ENCODE data around the gene IGSF21. TPM values are rescaled to one million over a fixed set of nuclear protein-coding genes. Genes with fewer than 3 reads are reported as not detected.

IGSF21 gene
- total and polyA plus RNA-seq, 2 of the 4 experiments (the other 2 are of a cell fraction) = not detected

GRCh38 chr1:18142969-18143368 lies 35.4 kb downstream of the IGSF21 start:
- H4K8ac ChIP-seq (ENCODE audit: low read depth in 2 of 2, low read length in 2 of 2) = no peak overlapping the region
- H3K9me3 ChIP-seq (ENCODE audit: control insufficient read depth, insufficient read depth, low read length) = no peaks in the 10 kb centered on the region; the same call in 1 of the 2 replicates
- no peak overlapping the region for H2BK5ac ChIP-seq (ENCODE audit: low read depth, low read length, poor library complexity, severe bottlenecking)
- no peak overlapping the region for H3K23ac ChIP-seq (ENCODE audit: low read depth, low read length)
- CTCF ChIA-PET = no interaction called here
- no peak overlapping the region for H3K4me2 ChIP-seq (ENCODE audit: low read depth, low read length)
- DNase-seq (no peak), ATAC-seq (ENCODE audit: low read depth) (no peak)
- no peaks in the 10 kb centered on the region for H3K36me3 ChIP-seq (ENCODE audit: control insufficient read depth, insufficient read depth, low read length)
- in situ Hi-C loops (cut with MboI; ENCODE audit: low sequenced_read_pairs) = no loop called here
- H3K9ac ChIP-seq (ENCODE audit: low read depth, low read length) = no peak overlapping the region
- no peaks in the 10 kb centered on the region for H3K9me1 ChIP-seq (ENCODE audit: insufficient read depth, low read length)
- POLR2A ChIA-PET (ENCODE audit: unreplicated experiment) = no interaction called here
- no peak overlapping the region for H2AFZ ChIP-seq (replicated peaks; ENCODE audit: low read length, poor library complexity)
- no peak overlapping the region for H2BK20ac ChIP-seq (ENCODE audit: low read depth, low read length)
- H4K5ac ChIP-seq (ENCODE audit: low read depth, low read length) = no peak overlapping the region
- H3K4me1 ChIP-seq (ENCODE audit: control insufficient read depth, insufficient read depth, low read length) = no peaks in the 10 kb centered on the region
- H3K4ac ChIP-seq (ENCODE audit: low read depth, low read length) = no peak overlapping the region
- H3K27ac ChIP-seq (ENCODE audit: insufficient read depth, low read length) = no peak overlapping the region
- 57% methylated on average over 1 of the region's 8 CpGs; no CpG with 5 or more reads in 1 of the 2 experiments for WGBS, 2 experiments (ENCODE audit: extremely low coverage in 2 of 2, insufficient read length in 1 of 2)
- intact Hi-C loops (cut with micrococcal nuclease) = no loop called here
- H3K56ac ChIP-seq (ENCODE audit: extremely low read depth, insufficient read depth, low read length) = no peak overlapping the region
- no peak overlapping the region for H2BK15ac ChIP-seq (ENCODE audit: low read depth, low read length)
- TF ChIP-seq CHD1 (IDR thresholded peaks at IDR 0.05; ENCODE audit: low read depth, low read length) (no peak), POLR2A (IDR thresholded peaks at IDR 0.05; ENCODE audit: low read depth, low read length) (no peak), SMC3 (IDR thresholded peaks at IDR 0.05; ENCODE audit: low read depth, low read length) (no peak), CEBPB (IDR thresholded peaks at IDR 0.05; ENCODE audit: low read depth, low read length) (no peak), MAZ (IDR thresholded peaks at IDR 0.05; ENCODE audit: borderline replicate concordance, low read depth, low read length) (no peak), MXI1 (IDR thresholded peaks at IDR 0.05; ENCODE audit: borderline replicate concordance, low read depth, low read length) (no peak), FOS (IDR thresholded peaks at IDR 0.05; ENCODE audit: low read depth, low read length) (no peak), RAD21 (IDR thresholded peaks at IDR 0.05; ENCODE audit: low read length) (no peak), MAFK (IDR thresholded peaks at IDR 0.05; ENCODE audit: low read depth, low read length) (no peak), NFE2L2 (IDR thresholded peaks at IDR 0.05; ENCODE audit: low read depth, low read length) (no peak), BHLHE40 (IDR thresholded peaks at IDR 0.05; ENCODE audit: low read depth, low read length) (no peak), RFX5 (IDR thresholded peaks at IDR 0.05; ENCODE audit: low read depth, low read length) (no peak), RCOR1 (IDR thresholded peaks at IDR 0.05; ENCODE audit: insufficient replicate concordance, low read length) (no peak)
- TF ChIP-seq, protein P1, sequence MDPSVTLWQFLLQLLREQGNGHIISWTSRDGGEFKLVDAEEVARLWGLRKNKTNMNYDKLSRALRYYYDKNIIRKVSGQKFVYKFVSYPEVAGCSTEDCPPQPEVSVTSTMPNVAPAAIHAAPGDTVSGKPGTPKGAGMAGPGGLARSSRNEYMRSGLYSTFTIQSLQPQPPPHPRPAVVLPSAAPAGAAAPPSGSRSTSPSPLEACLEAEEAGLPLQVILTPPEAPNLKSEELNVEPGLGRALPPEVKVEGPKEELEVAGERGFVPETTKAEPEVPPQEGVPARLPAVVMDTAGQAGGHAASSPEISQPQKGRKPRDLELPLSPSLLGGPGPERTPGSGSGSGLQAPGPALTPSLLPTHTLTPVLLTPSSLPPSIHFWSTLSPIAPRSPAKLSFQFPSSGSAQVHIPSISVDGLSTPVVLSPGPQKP (IDR thresholded peaks at IDR 0.05; ENCODE audit: borderline replicate concordance, low read depth, low read length) = no peak
- TF ChIP-seq, protein P2, sequence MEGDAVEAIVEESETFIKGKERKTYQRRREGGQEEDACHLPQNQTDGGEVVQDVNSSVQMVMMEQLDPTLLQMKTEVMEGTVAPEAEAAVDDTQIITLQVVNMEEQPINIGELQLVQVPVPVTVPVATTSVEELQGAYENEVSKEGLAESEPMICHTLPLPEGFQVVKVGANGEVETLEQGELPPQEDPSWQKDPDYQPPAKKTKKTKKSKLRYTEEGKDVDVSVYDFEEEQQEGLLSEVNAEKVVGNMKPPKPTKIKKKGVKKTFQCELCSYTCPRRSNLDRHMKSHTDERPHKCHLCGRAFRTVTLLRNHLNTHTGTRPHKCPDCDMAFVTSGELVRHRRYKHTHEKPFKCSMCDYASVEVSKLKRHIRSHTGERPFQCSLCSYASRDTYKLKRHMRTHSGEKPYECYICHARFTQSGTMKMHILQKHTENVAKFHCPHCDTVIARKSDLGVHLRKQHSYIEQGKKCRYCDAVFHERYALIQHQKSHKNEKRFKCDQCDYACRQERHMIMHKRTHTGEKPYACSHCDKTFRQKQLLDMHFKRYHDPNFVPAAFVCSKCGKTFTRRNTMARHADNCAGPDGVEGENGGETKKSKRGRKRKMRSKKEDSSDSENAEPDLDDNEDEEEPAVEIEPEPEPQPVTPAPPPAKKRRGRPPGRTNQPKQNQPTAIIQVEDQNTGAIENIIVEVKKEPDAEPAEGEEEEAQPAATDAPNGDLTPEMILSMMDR (conservative IDR thresholded peaks at IDR 0.05; ENCODE audit: low read depth, low read length) = no peak
- TF ChIP-seq, protein P3, sequence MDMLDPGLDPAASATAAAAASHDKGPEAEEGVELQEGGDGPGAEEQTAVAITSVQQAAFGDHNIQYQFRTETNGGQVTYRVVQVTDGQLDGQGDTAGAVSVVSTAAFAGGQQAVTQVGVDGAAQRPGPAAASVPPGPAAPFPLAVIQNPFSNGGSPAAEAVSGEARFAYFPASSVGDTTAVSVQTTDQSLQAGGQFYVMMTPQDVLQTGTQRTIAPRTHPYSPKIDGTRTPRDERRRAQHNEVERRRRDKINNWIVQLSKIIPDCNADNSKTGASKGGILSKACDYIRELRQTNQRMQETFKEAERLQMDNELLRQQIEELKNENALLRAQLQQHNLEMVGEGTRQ (IDR thresholded peaks at IDR 0.05; ENCODE audit: low read depth, low read length) = no peak
- H3K79me1 ChIP-seq (ENCODE audit: low read depth in 1 of 2, low read length in 2 of 2) = no peaks in the 10 kb centered on the region
- no peaks in the 10 kb centered on the region for H3K27me3 ChIP-seq (ENCODE audit: control insufficient read depth, insufficient read depth, low read length)
- BruUV-seq (replicated peaks) = no TSS peak
- H3K4me3 ChIP-seq (ENCODE audit: insufficient read depth, low read depth, low read length) = no peak overlapping the region
- no peak overlapping the region for H2AK9ac ChIP-seq (replicated peaks; ENCODE audit: low read depth, low read length, poor library complexity)
- no peak overlapping the region for H2BK120ac ChIP-seq (ENCODE audit: low read depth, low read length)
- H4K91ac ChIP-seq (ENCODE audit: insufficient read depth, low read depth, low read length) = no peak overlapping the region
- H3K14ac ChIP-seq (replicated peaks; ENCODE audit: low read depth, low read length) = no peak overlapping the region
- H3K18ac ChIP-seq (ENCODE audit: low read depth, low read length) = no peak overlapping the region
- dilution Hi-C loops (cut with HindIII; ENCODE audit: low sequenced_read_pairs, unreplicated experiment) = no loop called here
- no peaks in the 10 kb centered on the region for H4K20me1 ChIP-seq (ENCODE audit: insufficient read depth, low read length)
- H2AK5ac ChIP-seq (ENCODE audit: low read depth, low read length) = no peak overlapping the region

Measured in IMR-90 (cell line).